Smooth muscle cell (in vitro differentiated cells): ENCODE data around the gene ZCCHC14. TPM values are rescaled to one million over a fixed set of nuclear protein-coding genes. Genes with fewer than 3 reads are reported as not detected.

ENCODE experiments used
- DNase-seq: peaks from one replicate; lab custom pipeline; 2025; ENCODE audit not compliant: unreplicated experiment; lab: John Stamatoyannopoulos, UW
- H2AFZ ChIP-seq: fragments of 200-600 bp; sonication (generic); 2 replicates; pipeline ENCODE4 v1.6.0; 2016; ENCODE audit warnings: antibody characterized with exemption, low read depth, mild to moderate bottlenecking
- H3F3A ChIP-seq: fragments of 200-600 bp; sonication (generic); 2 replicates; pipeline ENCODE4 v1.6.0; 2017; ENCODE audit warnings: antibody characterized with exemption, low read depth
- H3K27ac ChIP-seq: fragments of 200-600 bp; sonication (generic); 2 replicates; pipeline ENCODE4 v1.5.1; 2016; ENCODE audit warnings: low read depth, mild to moderate bottlenecking
- H3K27me3 ChIP-seq: fragments of 200-600 bp; sonication (generic); 2 replicates; pipeline ENCODE4 v1.6.1; 2016; ENCODE audit warnings: low read depth, mild to moderate bottlenecking
- H3K36me3 ChIP-seq: fragments of 200-600 bp; sonication (generic); 2 replicates; pipeline ENCODE4 v1.5.1; 2016; ENCODE audit warnings: low read depth
- H3K4me1 ChIP-seq: fragments of 200-600 bp; sonication (generic); 2 replicates; pipeline ENCODE4 v1.5.1; 2016; ENCODE audit warnings: low read depth
- H3K4me2 ChIP-seq: fragments of 200-600 bp; sonication (generic); 2 replicates; pipeline ENCODE4 v1.6.0; 2016; ENCODE audit warnings: mild to moderate bottlenecking
- H3K4me3 ChIP-seq: fragments of 200-600 bp; sonication (generic); 2 replicates; pipeline ENCODE4 v1.5.1; 2016; ENCODE audit warnings: mild to moderate bottlenecking
- H3K79me2 ChIP-seq: fragments of 200-600 bp; sonication (generic); 2 replicates; pipeline ENCODE4 v1.6.0; 2016; ENCODE audit warnings: low read depth, mild to moderate bottlenecking
- H3K9ac ChIP-seq: fragments of 200-600 bp; sonication (generic); 2 replicates; pipeline ENCODE4 v1.6.0; 2016; ENCODE audit warnings: low read depth
- H3K9me3 ChIP-seq: fragments of 200-600 bp; sonication (generic); replicated peaks from 2 replicates; pipeline ENCODE4 v1.5.1; 2016; ENCODE audit warnings: low read depth
- H4K20me1 ChIP-seq: fragments of 200-600 bp; sonication (generic); 2 replicates; pipeline ENCODE4 v1.6.0; 2016; ENCODE audit warnings: low read depth
- CTCF ChIP-seq: fragments of 200-600 bp; sonication (generic); IDR thresholded peaks from 2 replicates; pipeline ENCODE4 v1.5.1; 2017; ENCODE audit warnings: borderline replicate concordance, mild to moderate bottlenecking, antibody characterized with exemption; ENCODE audit not compliant: insufficient read depth, poor library complexity, severe bottlenecking
- whole genome bisulfite sequencing: methylation state at CpG from one replicate; pipeline ENCODE4 v1.1.7; 2016; ENCODE audit warnings: low lambda C conversion rate; 5-methylcytosine and 5-hydroxymethylcytosine counted together
- polyA plus RNA-seq: library from polyadenylated mRNA; unstranded; fragments of >200 nt; fragmentation: Nextera tagmentation; extraction: Ambion mirVana; gene quantifications from 2 replicates; pipeline ENCODE4 v1.2.1, GENCODE V29; 2016
- total RNA-seq: library from RNA; depleted of rRNA; stranded (reverse); fragments of >200 nt; gene quantifications from 2 replicates; pipeline ENCODE4 v1.2.3, GENCODE V29; 2014

ZCCHC14 gene
- total and polyA plus RNA-seq, 2 experiments from 2014 or later: 4.6 to 8.5 TPM

DNA sequence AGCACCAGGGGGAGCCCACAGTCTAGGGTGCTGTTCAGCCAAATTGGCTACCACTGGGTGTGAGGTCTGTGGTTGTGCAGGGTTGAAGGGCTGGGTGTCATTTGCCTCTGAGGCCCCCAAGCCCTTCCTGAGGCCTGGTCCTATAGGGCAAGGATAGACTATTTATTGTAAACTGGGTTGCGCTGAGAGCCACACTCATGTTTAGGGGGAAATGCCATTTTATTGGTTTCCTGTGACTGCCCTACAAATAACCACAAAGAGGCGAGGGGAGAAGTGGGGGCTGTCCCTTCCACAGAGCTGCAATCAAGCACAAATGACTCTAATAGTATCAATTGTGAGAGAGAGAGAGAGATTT, 3.6 kb upstream of the ZCCHC14 start:
- no peaks in the 10 kb centered on the region for H3K36me3 ChIP-seq
- WGBS: 75% methylated on average over 2 of the region's 2 CpGs
- H4K20me1 ChIP-seq: peaks cover 6% of the 10 kb centered on the region
- H3K79me2 ChIP-seq: peaks cover 4% of the 10 kb centered on the region
- H3F3A ChIP-seq: peaks cover 8% of the 10 kb centered on the region
- no peak overlapping the region for H2AFZ ChIP-seq
- no peak for DNase-seq
- no peaks in the 10 kb centered on the region for H3K9me3 ChIP-seq
- H3K4me3 ChIP-seq: no peak overlapping the region
- H3K4me1 ChIP-seq: peaks cover 3% of the 10 kb centered on the region
- H3K4me2 ChIP-seq: no peak overlapping the region
- no peak overlapping the region for H3K9ac ChIP-seq
- no peaks in the 10 kb centered on the region for H3K27me3 ChIP-seq
- H3K27ac ChIP-seq: no peak overlapping the region
- no peak for TF ChIP-seq CTCF

- no peak for TF ChIP-seq CTCF
- 89% methylated on average over 16 of the region's 17 CpGs for WGBS
- DNase-seq: no peak
Measured at GRCh38 chr16:87495578-87496446, 3.0 kb upstream of the ZCCHC14 start.

DNA sequence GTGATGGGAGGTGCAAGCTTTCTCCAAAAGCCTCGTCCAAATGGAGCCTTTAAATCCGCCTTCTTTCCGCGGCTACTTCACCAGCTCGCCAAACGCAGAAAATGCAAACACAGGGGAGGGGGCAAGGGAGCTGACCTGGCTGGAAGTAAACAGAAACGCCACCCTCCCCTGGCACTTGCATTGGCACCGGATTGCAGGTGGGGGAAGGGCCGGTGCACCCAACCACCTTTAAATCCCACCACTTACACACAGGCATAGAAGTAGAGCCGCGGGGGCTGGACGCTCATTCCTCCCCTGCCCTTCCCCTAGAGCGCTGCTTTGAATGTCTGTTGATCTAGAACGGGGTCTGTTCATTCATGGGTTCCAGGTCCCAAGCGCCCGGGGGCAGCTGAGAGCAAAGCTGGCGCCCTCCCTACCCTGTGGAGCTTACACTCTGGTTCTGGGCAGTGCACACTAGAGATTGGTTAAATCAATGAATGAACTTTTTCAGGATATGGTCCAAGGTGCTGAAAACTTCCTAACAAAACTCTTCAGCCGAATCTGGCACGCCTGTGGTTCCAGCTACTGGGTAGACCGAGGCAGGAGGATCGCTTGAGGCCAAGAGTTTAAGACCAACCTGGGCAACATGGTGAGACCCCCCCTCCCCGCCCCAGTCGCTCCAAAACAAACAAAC, 920 bp upstream of the ZCCHC14 start:
- no peak for DNase-seq
- Histone ChIP-seq H3K9me3 (no peaks in the 10 kb centered on the region), H3K4me3 (peak overlapping the region; percentile 56), H3K27me3 (no peaks in the 10 kb centered on the region), H3K9ac (no peak overlapping the region), H3K79me2 (peaks cover 30% of the 10 kb centered on the region), H3K4me2 (peak overlapping the region; percentile 83), H2AFZ (peak overlapping the region; percentile 67), H3K27ac (no peak overlapping the region), H3F3A (no peaks in the 10 kb centered on the region), H3K36me3 (no peaks in the 10 kb centered on the region), H3K4me1 (peaks cover 18% of the 10 kb centered on the region), H4K20me1 (peaks cover 33% of the 10 kb centered on the region)
- 66% methylated on average over 23 of the region's 23 CpGs for WGBS
- no peak for TF ChIP-seq CTCF

More at GRCh38 chr16:87495578-87496446, 3.0 kb upstream of the ZCCHC14 start:
- Histone ChIP-seq H3K4me1 (peaks cover 9% of the 10 kb centered on the region), H4K20me1 (peaks cover 12% of the 10 kb centered on the region), H3K4me3 (no peak overlapping the region), H3K36me3 (no peaks in the 10 kb centered on the region), H3K9me3 (no peaks in the 10 kb centered on the region), H3F3A (peaks cover 8% of the 10 kb centered on the region), H3K9ac (no peak overlapping the region), H3K27me3 (no peaks in the 10 kb centered on the region), H3K79me2 (peaks cover 10% of the 10 kb centered on the region), H3K4me2 (no peak overlapping the region), H3K27ac (no peak overlapping the region), H2AFZ (no peak overlapping the region)
